Muscle layer of colon (tissue), 2 donors: ENCODE results near the gene NFIB.

Experiments used
- H3K27ac ChIP-seq: one replicate; pipeline ENCODE4 v1.7.0; 2013; ENCODE audit warnings: low read depth, mild to moderate bottlenecking, low read length, moderate library complexity
- H3K27me3 ChIP-seq, 2 donors: one replicate each; pipeline ENCODE4 v1.7.0; 2013; ENCODE audit warnings: low read length in 2 of 2, mild to moderate bottlenecking in 2 of 2; ENCODE audit not compliant: insufficient read depth in 2 of 2, control insufficient read depth in 1 of 2
- H3K36me3 ChIP-seq: one replicate; pipeline ENCODE4 v1.7.0; 2013; ENCODE audit warnings: mild to moderate bottlenecking, low read length; ENCODE audit not compliant: insufficient read depth
- H3K4me1 ChIP-seq: one replicate; pipeline ENCODE4 v1.7.0; 2013; ENCODE audit warnings: mild to moderate bottlenecking, low read length; ENCODE audit not compliant: insufficient read depth
- H3K4me3 ChIP-seq, 2 donors: one replicate each; pipeline ENCODE4 v1.7.0; 2013; ENCODE audit warnings: low read length in 2 of 2, low read depth in 1 of 2, mild to moderate bottlenecking in 1 of 2, moderate library complexity in 1 of 2
- H3K9ac ChIP-seq: one replicate; pipeline ENCODE4 v1.7.0; 2013; ENCODE audit warnings: low read length
- H3K9me3 ChIP-seq: one replicate; pipeline ENCODE4 v1.7.0; 2013; ENCODE audit warnings: mild to moderate bottlenecking, low read length
- donor health status: abdominal sarcoma.
- donor health status: Adenocarcinoma of cecum.

Gene NFIB

DNA sequence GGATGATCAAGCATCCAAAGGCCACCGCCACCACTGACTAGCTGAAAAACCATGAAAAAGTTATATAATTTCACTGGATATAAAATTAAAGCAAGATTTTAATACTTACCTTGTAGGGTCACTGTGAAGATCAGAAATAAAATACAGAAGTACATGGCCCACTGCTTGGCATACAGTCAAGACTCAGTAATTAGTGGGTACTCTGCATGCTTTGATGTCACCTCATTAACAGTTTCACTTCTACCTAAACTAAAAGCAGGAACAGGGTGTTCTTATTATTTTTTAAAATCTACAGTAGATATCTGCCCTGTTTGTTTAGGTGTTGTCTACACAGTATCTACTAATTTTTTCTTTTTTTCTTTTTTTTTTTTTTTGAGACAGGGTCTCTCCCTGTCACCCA, 66.4 kb downstream of the NFIB start:
- H3K27ac ChIP-seq: no peak overlapping the region
- no peaks in the 10 kb centered on the region for H3K36me3 ChIP-seq
- peaks cover 18% of the 10 kb centered on the region for H3K4me1 ChIP-seq
- no peaks in the 10 kb centered on the region for H3K27me3 ChIP-seq
- H3K9me3 ChIP-seq: no peaks in the 10 kb centered on the region
- H3K4me3 ChIP-seq: no peak overlapping the region
- H3K9ac ChIP-seq: no peak overlapping the region

DNA sequence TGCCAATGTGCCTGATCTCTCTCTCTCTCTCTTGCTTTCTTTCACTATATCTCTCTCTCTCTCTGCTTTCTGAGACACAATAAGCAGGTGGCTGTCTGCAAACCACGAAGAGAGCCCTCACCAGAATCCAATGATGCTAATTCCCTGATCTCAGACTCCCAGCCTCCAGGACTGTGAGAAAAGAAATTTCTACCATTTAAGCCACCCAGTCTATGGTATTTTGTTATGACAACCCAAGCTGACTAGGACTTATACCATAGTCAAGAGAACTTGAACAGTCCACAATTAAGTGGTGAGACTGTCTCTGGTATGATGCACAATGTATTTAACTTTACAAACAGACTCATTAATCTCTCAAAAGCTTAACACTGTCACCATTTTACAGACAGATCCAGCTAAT, 67.0 kb downstream of the NFIB start:
- Histone ChIP-seq H3K36me3 (no peaks in the 10 kb centered on the region), H3K4me3 (no peak overlapping the region), H3K9me3 (no peaks in the 10 kb centered on the region), H3K27me3 (no peaks in the 10 kb centered on the region), H3K9ac (no peak overlapping the region), H3K27ac (no peak overlapping the region), H3K4me1 (peaks cover 17% of the 10 kb centered on the region)

- H3K4me1 ChIP-seq: peaks cover 9% of the 10 kb centered on the region
- no peaks in the 10 kb centered on the region for H3K9me3 ChIP-seq
- H3K9ac ChIP-seq: no peak overlapping the region
- H3K36me3 ChIP-seq: no peaks in the 10 kb centered on the region
- H3K27ac ChIP-seq: no peak overlapping the region
- no peaks in the 10 kb centered on the region for H3K27me3 ChIP-seq
- no peak overlapping the region for H3K4me3 ChIP-seq
These were observed 67.9 kb downstream of the NFIB start for GRCh38 chr9:14245901-14246525.

GRCh38 chr9:14243514-14244042, 70.4 kb downstream of the NFIB start:
- Histone ChIP-seq H3K27me3 (no peaks in the 10 kb centered on the region), H3K36me3 (no peaks in the 10 kb centered on the region), H3K9ac (no peak overlapping the region), H3K4me3 (no peak overlapping the region), H3K4me1 (peaks cover 17% of the 10 kb centered on the region), H3K9me3 (no peaks in the 10 kb centered on the region), H3K27ac (no peak overlapping the region)

- peaks cover 20% of the 10 kb centered on the region for H3K4me1 ChIP-seq
- no peak overlapping the region for H3K9ac ChIP-seq
- no peaks in the 10 kb centered on the region for H3K27me3 ChIP-seq
- no peak overlapping the region for H3K27ac ChIP-seq
- H3K9me3 ChIP-seq: no peaks in the 10 kb centered on the region
- no peak overlapping the region for H3K4me3 ChIP-seq
- H3K36me3 ChIP-seq: no peaks in the 10 kb centered on the region
These were observed 71.7 kb downstream of the NFIB start for GRCh38 chr9:14242150-14242805.

GRCh38 chr9:14240537-14240936, 73.4 kb downstream of the NFIB start:
- no peak overlapping the region for H3K9ac ChIP-seq
- peaks cover 36% of the 10 kb centered on the region for H3K4me1 ChIP-seq
- H3K36me3 ChIP-seq: no peaks in the 10 kb centered on the region
- no peaks in the 10 kb centered on the region for H3K27me3 ChIP-seq
- no peak overlapping the region for H3K4me3 ChIP-seq
- no peak overlapping the region for H3K27ac ChIP-seq
- no peaks in the 10 kb centered on the region for H3K9me3 ChIP-seq

DNA sequence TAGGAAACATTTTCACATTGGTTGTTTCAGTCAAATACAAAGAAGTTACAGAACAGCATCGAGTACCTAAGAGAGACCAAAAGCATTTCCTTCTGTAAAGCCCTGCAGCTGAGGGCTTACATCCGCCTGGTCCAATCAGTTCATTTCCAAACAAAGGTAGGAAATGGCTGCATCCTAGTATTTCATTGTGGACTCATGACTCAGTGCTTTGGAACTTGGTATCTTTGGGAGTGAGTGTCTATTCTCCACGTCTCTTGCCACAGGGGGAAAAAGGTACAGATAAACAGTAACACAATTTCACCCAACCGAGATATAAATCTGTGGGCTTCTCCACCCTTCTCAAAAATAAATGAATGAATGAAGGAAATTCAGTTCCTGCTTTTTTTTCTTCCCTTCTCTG, 75.4 kb downstream of the NFIB start:
- no peak overlapping the region for H3K27ac ChIP-seq
- H3K9ac ChIP-seq: no peak overlapping the region
- no peaks in the 10 kb centered on the region for H3K9me3 ChIP-seq
- no peaks in the 10 kb centered on the region for H3K36me3 ChIP-seq
- H3K4me1 ChIP-seq: peaks cover 30% of the 10 kb centered on the region
- no peaks in the 10 kb centered on the region for H3K27me3 ChIP-seq
- H3K4me3 ChIP-seq: no peak overlapping the region

- Histone ChIP-seq H3K27me3 (no peaks in the 10 kb centered on the region), H3K9ac (no peak overlapping the region), H3K9me3 (no peaks in the 10 kb centered on the region), H3K4me1 (peaks cover 30% of the 10 kb centered on the region), H3K4me3 (no peak overlapping the region), H3K27ac (no peak overlapping the region), H3K36me3 (no peaks in the 10 kb centered on the region)
These were observed 75.9 kb downstream of the NFIB start for GRCh38 chr9:14238079-14238478.

- Histone ChIP-seq H3K27me3 (no peaks in the 10 kb centered on the region), H3K9me3 (no peaks in the 10 kb centered on the region), H3K27ac (no peak overlapping the region), H3K4me1 (peaks cover 34% of the 10 kb centered on the region), H3K36me3 (no peaks in the 10 kb centered on the region), H3K4me3 (no peak overlapping the region), H3K9ac (no peak overlapping the region)
These were observed 77.3 kb downstream of the NFIB start for GRCh38 chr9:14236591-14236990.

DNA sequence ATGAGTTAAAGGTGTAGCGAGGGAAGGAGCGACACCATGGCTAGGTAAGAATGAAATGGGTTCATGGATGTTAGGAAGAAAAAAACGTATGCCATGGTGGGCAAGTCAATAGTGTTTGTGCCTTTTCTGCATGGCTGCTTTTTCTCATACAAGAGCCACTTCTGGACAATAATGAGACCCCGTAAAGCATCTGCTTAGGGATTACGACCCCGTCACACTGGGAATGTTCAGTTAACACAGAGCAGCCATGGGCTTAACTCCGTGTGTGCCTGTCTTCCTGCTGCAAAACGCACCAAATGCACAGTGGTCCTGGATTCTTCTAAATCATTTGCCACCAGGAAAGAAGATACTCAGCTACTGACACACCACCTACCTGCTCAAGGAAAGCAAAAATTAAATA, 81.8 kb downstream of the NFIB start:
- H3K4me1 ChIP-seq: peaks cover 18% of the 10 kb centered on the region

DNA sequence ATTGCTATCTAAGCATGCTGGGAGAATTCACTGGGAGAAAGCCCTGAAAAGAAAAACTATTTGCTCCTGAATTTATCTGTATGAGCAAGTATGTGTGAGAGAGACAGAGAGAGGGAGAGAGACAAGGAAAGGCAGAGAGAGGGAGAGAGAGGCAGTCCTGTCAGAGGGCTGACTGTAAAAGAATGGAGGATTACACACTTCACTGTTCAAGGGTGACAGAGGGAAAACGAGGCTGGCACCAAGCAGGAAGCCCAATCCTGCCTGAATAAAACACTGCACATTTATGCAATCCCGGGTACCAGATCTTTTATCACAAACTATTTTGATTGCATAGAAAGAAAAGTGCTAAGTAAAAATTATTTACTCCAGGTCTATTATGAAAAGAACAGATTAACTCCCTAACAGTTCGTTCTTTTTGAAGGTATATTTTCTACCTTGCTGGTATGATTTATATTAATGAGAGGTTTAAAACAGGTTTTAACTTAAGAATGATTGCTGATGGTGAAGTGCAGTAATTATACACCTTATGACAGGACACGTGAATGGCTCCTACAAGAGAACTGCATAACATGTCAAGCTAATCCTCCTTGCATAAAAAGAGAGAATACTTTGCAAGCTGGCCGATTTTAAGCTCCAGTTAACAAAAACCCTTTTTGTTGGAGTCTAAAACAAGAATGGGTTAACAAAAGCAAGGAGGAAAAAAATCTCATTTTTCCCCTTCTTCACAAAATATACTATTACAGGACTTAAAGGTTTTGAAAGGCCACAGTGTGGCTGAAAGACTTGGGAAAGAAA, 82.5 kb downstream of the NFIB start:
- Histone ChIP-seq H3K27me3 (no peaks in the 10 kb centered on the region), H3K4me3 (no peak overlapping the region), H3K4me1 (peaks cover 11% of the 10 kb centered on the region), H3K27ac (no peak overlapping the region), H3K36me3 (no peaks in the 10 kb centered on the region), H3K9me3 (no peaks in the 10 kb centered on the region), H3K9ac (no peak overlapping the region)

More for the DNA sequence above, 81.8 kb downstream of the NFIB start:
- Histone ChIP-seq H3K9me3 (no peaks in the 10 kb centered on the region), H3K4me3 (no peak overlapping the region), H3K36me3 (no peaks in the 10 kb centered on the region), H3K9ac (no peak overlapping the region), H3K27ac (no peak overlapping the region), H3K27me3 (no peaks in the 10 kb centered on the region)
